HG02763 (cell line): ENCODE results near the gene IFNL2.

Experiments used
- ATAC-seq: cut with Tn5 transposase; IDR thresholded peaks from one replicate; pipeline ENCODE4 v1.9.1; 2021; ENCODE audit warnings: mild to moderate bottlenecking, moderate library complexity; ENCODE audit not compliant: unreplicated experiment

IFNL2 gene

GRCh38 chr19:39316627-39317321 lies 48.6 kb downstream of the IFNL2 start:
- no peak for ATAC-seq

- ATAC-seq: no peak
Measured at GRCh38 chr19:39317476-39317875, 49.3 kb downstream of the IFNL2 start.

DNA sequence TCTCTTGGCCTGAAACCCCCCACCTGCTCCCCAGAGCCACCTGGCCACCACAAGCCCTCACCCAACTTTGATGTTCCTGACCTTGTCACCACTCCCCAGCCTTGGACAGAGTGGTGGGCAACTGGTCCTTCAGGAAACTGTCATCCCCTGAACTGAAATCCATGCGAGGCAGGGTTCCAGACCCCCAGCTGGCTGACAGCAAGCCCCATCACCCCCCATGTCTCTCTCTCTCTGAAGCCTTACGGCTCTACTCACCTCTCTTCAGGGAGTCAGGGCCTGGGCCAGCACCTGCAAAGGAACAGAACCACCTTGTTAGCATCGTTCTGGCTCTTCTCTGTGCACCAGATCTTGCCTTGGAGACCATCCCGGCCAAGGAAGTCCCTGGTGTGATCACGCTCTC lies 49.9 kb downstream of the IFNL2 start:
- no peak for ATAC-seq

DNA sequence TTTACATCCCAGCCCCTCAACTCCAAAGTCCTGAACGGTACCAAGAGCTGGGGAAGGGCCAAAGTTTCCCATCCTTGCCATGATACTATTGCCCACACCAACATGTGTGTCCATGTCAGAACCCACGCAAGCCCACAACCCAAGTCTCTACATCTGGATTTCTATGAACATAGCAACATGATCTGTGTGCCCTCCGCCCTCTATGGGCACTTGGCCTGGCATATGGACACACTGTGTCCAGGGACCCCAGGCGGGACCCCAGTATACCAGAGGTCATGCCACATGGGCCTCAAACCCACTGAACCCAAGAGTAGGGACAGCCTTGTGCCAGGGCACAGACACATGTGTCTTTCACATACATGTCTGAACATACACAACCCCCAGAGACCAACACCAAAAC lies 50.5 kb downstream of the IFNL2 start:
- ATAC-seq: no peak

DNA sequence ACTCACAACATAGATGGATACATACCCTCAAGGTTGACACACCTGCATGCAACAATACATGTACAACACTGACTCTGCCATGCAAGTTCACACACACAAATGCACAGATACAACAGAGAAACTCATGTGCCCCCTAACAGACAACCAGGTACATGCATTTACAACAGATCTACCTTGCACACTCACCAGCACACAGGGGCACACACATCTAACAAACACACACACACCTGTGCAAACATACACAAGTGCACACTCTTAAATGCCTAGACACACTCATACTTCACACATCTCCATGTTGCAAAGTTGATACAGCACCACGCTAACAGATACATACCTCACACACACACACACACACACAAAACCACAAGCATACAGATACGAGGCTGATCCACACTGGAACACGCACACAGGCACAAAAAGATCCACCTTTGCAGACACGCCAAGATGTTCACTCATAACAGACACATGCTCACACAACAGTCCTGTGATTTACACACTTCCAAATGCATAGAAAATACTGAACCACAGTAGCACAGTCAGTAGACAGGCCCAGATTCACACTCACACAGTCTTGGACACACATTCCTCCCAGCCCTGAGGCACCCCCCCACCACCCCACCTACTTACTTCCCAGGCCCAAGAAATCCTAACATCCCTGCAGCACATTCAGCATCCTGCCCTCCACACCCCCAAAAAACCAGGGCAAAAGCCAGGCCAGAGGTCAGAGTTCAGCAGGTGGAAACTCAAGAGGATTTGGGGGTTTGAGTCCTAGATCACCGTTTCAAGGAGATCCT lies 51.1 kb downstream of the IFNL2 start:
- ATAC-seq: no peak
